ENCODE results near the gene PSMC2.

PSMC2 gene

DNA sequence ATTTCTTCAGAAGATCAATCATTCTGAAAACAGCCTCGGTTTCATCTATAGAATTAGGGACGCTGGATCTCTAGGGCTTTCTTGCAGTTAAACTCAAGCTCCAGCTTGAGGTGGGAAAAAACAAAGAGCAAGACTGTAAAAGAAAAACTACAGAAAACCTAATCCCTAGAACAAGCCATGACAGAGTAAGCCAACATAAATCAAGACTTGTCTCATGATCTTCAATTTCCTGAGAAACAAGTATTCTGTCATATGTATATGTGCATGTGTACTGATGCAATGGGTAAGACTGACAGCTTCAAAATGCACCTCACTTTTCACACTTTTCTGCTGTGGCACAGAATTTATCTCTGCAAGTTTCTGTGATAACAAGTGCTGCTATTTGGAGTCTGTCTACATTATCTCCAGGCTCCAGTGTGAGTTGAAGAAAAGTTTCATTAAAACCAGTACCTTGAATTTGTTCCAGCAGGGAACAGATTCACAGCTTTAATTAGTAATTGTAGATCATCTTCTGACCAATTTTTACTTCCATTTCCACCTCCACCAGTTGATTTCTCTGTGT is 31.0 kb upstream of the PSMC2 start:
- Histone ChIP-seq H3K9me2 (replicated peaks; ENCODE audit: low read depth, low read length) (no peaks in the 10 kb centered on the region), H3K9ac (ENCODE audit: low read depth, low read length, poor library complexity, severe bottlenecking) (no peak overlapping the region), H2AFZ (ENCODE audit: low read length) (no peak overlapping the region), H3K9me3 (ENCODE audit: insufficient read depth, low read depth, low read length) (no peaks in the 10 kb centered on the region), H3K4me2 (ENCODE audit: low read depth, low read length, poor library complexity, severe bottlenecking) (no peak overlapping the region), H3K27me3 (ENCODE audit: insufficient read depth, low read length, poor library complexity, severe bottlenecking) (no peaks in the 10 kb centered on the region), H4K20me1 (ENCODE audit: insufficient read depth, low read length, poor library complexity, severe bottlenecking) (no peaks in the 10 kb centered on the region), H3K79me2 (ENCODE audit: insufficient read depth, low read length) (no peaks in the 10 kb centered on the region), H3K4me1 (ENCODE audit: insufficient read depth, low read length, poor library complexity, severe bottlenecking) (no peaks in the 10 kb centered on the region), H3F3A (ENCODE audit: low read depth) (0 out of 2 replicates have a peak, but pooled peaks cover 4% of the 10 kb centered on the region), H3K4me3 (ENCODE audit: low read length, poor library complexity, severe bottlenecking) (no peak overlapping the region), H3K36me3 (ENCODE audit: insufficient read depth, low read length) (peaks cover 96% of the 10 kb centered on the region)
- TF ChIP-seq EZH2phosphoT487 (IDR thresholded peaks at IDR 0.05; ENCODE audit: borderline replicate concordance) (no peak), CTCF (conservative IDR thresholded peaks at IDR 0.05; ENCODE audit: low read length) (no peak)

DNA sequence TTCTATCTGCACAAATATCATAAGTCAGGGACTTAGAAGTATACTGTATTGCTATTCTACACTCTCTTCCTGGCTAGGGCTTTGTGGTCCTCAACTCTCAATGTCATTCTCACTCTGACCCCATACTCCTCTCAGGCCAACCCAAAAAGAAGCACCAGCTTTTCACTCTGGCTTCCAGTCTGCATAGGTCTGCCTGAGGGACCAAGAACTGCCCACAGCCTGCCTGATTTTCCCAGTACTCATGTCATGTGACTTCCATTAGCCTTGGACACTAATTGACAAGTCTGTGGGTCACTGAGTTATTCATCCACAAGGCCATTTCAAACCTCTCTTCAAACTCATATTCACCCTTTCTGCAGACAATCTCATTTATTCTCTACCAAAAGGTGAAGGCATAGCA is 30.4 kb upstream of the PSMC2 start:
- no peak for TF ChIP-seq CTCF (conservative IDR thresholded peaks at IDR 0.05; ENCODE audit: low read length)
- 0 out of 2 replicates have a peak, but pooled peaks cover 4% of the 10 kb centered on the region for H3F3A ChIP-seq (ENCODE audit: low read depth)
- H3K9ac ChIP-seq (ENCODE audit: low read depth, low read length, poor library complexity, severe bottlenecking), result no peak overlapping the region
- H3K79me2 ChIP-seq (ENCODE audit: insufficient read depth, low read length), result no peaks in the 10 kb centered on the region
- H3K9me2 ChIP-seq (replicated peaks; ENCODE audit: low read depth, low read length), result no peaks in the 10 kb centered on the region
- H3K4me3 ChIP-seq (ENCODE audit: low read length, poor library complexity, severe bottlenecking), result no peak overlapping the region
- H3K9me3 ChIP-seq (ENCODE audit: insufficient read depth, low read depth, low read length), result no peaks in the 10 kb centered on the region
- H2AFZ ChIP-seq (ENCODE audit: low read length), result no peak overlapping the region
- no peak overlapping the region for H3K4me2 ChIP-seq (ENCODE audit: low read depth, low read length, poor library complexity, severe bottlenecking)
- H3K27me3 ChIP-seq (ENCODE audit: insufficient read depth, low read length, poor library complexity, severe bottlenecking), result no peaks in the 10 kb centered on the region
- peaks cover 95% of the 10 kb centered on the region for H3K36me3 ChIP-seq (ENCODE audit: insufficient read depth, low read length)
- H3K4me1 ChIP-seq (ENCODE audit: insufficient read depth, low read length, poor library complexity, severe bottlenecking), result no peaks in the 10 kb centered on the region
- no peaks in the 10 kb centered on the region for H4K20me1 ChIP-seq (ENCODE audit: insufficient read depth, low read length, poor library complexity, severe bottlenecking)

- no peak overlapping the region for H3K9ac ChIP-seq (ENCODE audit: low read depth, low read length, poor library complexity, severe bottlenecking)
Observed at GRCh38 chr7:103325744-103326143, 21.7 kb upstream of the PSMC2 start.

More at GRCh38 chr7:103325744-103326143, 21.7 kb upstream of the PSMC2 start:
- Histone ChIP-seq H3K79me2 (ENCODE audit: insufficient read depth, low read length) (no peaks in the 10 kb centered on the region), H3K4me2 (ENCODE audit: low read depth, low read length, poor library complexity, severe bottlenecking) (no peak overlapping the region), H3K9me2 (replicated peaks; ENCODE audit: low read depth, low read length) (no peaks in the 10 kb centered on the region), H3K4me1 (ENCODE audit: insufficient read depth, low read length, poor library complexity, severe bottlenecking) (no peaks in the 10 kb centered on the region), H4K20me1 (ENCODE audit: insufficient read depth, low read length, poor library complexity, severe bottlenecking) (no peaks in the 10 kb centered on the region), H3K27me3 (ENCODE audit: insufficient read depth, low read length, poor library complexity, severe bottlenecking) (no peaks in the 10 kb centered on the region), H3K4me3 (ENCODE audit: low read length, poor library complexity, severe bottlenecking) (no peak overlapping the region), H2AFZ (ENCODE audit: low read length) (no peak overlapping the region), H3K36me3 (ENCODE audit: insufficient read depth, low read length) (peaks cover 65% of the 10 kb centered on the region), H3F3A (ENCODE audit: low read depth) (no peaks in the 10 kb centered on the region), H3K9me3 (ENCODE audit: insufficient read depth, low read depth, low read length) (no peaks in the 10 kb centered on the region)
- TF ChIP-seq EZH2phosphoT487 (IDR thresholded peaks at IDR 0.05; ENCODE audit: borderline replicate concordance), result no peak
- TF ChIP-seq CTCF (conservative IDR thresholded peaks at IDR 0.05; ENCODE audit: low read length), result no peak
